ENCODE data around the gene ATF6. TPM values are rescaled to one million over a fixed set of nuclear protein-coding genes. Genes with fewer than 3 reads are reported as not detected.

ATF6 gene
- total RNA-seq, 1 donor from 2014 or later, result 38.6 TPM

DNA sequence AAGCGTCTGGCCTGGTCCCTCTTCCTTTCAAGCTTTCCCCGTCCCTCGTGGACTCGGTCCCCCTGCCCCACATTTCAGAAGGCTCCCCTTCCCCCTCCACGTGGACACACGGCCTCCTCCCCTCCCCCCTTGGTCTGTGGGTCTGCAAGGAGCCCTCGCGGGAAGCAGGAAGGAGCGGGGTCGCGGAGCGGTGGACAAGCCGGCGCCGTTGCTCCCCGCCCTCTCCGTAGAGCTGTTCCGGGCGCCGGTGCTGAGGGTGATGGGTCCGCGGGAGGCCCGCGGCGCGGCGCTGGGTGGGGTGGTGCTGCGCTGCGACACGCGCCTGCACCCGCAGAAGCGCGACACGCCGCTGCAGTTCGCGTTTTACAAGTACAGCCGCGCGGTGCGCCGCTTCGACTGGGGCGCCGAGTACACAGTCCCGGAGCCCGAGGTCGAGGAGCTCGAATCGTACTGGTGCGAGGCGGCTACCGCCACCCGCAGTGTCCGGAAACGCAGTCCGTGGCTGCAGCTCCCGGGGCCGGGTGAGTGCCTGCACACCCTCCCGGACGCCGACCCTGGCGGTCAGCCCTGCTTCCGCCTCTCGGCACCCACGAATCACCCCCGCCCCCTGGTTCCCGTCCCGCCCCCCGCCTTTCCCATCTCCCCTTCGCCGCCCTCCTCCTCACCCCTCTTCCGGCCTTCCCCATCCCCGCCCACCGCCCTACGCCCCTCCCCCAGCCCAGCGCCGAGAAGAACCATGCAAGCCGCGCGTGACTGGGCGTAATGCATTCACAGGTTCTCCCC lies 39.5 kb upstream of the ATF6 start:
- TF ChIP-seq, protein P1, sequence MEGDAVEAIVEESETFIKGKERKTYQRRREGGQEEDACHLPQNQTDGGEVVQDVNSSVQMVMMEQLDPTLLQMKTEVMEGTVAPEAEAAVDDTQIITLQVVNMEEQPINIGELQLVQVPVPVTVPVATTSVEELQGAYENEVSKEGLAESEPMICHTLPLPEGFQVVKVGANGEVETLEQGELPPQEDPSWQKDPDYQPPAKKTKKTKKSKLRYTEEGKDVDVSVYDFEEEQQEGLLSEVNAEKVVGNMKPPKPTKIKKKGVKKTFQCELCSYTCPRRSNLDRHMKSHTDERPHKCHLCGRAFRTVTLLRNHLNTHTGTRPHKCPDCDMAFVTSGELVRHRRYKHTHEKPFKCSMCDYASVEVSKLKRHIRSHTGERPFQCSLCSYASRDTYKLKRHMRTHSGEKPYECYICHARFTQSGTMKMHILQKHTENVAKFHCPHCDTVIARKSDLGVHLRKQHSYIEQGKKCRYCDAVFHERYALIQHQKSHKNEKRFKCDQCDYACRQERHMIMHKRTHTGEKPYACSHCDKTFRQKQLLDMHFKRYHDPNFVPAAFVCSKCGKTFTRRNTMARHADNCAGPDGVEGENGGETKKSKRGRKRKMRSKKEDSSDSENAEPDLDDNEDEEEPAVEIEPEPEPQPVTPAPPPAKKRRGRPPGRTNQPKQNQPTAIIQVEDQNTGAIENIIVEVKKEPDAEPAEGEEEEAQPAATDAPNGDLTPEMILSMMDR (IDR thresholded peaks at IDR 0.05; ENCODE audit: insufficient read depth, low read length, poor library complexity, severe bottlenecking), result no peak
- Histone ChIP-seq H3K4me3 (ENCODE audit: low read depth, low read length) (peak overlapping the region; percentile 83), H3K36me3 (ENCODE audit: control insufficient read depth, insufficient read depth, low read length) (no peaks in the 10 kb centered on the region), H3K27me3 (ENCODE audit: control insufficient read depth, insufficient read depth, low read length) (no peaks in the 10 kb centered on the region)
- no peak for DNase-seq (ENCODE audit: low read depth)

DNA sequence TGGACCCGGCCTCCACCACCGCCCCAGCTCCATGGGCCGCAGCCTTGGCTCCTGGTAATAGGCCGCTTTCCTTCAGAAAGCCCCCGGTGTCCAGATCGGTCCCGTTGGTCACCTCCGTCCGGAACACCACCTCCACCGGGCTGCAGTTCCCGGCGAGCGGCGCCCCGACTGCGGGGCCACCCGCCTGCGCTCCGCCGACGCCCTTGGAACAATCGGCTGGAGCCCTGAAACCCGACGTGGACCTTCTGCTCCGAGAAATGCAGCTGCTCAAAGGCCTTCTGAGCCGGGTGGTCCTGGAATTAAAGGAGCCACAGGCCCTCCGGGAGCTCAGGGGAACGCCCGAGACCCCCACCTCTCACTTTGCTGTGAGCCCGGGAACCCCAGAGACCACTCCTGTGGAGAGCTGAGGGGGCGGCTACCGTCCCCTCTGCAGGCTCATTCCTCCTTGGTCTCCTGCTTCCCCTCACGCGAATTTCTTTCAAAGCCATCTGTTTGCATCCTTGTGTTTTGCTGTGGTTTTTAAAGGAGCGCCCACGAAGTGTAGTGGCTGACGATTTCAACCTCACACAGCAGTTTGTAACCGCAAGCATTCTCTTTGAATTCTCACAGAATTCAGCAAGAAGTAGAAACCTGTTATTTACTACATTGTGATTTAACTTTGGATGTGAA lies 38.7 kb upstream of the ATF6 start:
- Histone ChIP-seq H3K36me3 (ENCODE audit: control insufficient read depth, insufficient read depth, low read length) (no peaks in the 10 kb centered on the region), H3K4me3 (ENCODE audit: low read depth, low read length) (peak overlapping the region; percentile 83), H3K27me3 (ENCODE audit: control insufficient read depth, insufficient read depth, low read length) (no peaks in the 10 kb centered on the region)
- TF ChIP-seq, protein P1 (IDR thresholded peaks at IDR 0.05; ENCODE audit: insufficient read depth, low read length, poor library complexity, severe bottlenecking), result no peak
- DNase-seq (ENCODE audit: low read depth), result no peak

DNA sequence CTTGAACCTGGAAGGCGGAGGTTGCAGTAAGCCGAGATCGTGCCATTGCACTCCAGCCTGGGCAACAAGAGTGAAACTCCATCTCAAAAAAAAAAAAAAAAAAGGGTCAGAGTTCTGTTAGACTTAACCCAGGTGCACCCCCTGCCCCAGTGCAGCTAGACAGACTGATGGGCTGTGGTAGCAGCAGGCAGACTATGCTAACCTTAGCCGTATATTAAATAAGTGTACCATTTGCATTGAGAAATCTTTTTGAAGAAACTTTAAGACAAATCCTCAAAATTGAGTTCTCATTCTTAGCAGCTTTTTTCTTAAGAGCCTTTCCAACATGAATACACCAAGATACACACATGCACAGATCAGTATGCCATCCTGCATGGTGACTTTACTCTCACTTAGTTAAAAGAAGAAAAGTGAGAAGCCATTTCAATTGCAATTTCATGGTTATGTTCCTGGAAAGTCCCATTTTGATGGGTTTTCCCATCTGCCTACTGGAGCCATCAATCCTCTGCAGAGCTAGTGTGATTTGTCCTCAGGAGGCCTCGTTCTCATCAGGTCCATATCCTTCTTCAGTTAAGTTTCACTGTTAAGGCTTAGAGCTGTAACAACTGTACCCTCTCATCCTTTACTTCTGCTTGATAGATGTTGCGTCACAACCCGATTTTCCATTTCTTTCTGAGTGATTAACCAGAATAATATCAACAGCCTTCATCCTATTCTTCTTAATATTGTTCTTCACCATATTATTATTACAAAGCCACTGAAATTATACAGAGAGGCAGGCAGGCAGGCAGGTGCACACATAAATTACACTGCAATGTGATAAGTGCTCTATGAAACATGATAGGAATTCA lies 37.5 kb upstream of the ATF6 start:
- no peaks in the 10 kb centered on the region for H3K27me3 ChIP-seq (ENCODE audit: control insufficient read depth, insufficient read depth, low read length)
- H3K36me3 ChIP-seq (ENCODE audit: control insufficient read depth, insufficient read depth, low read length), result no peaks in the 10 kb centered on the region
- no peak for DNase-seq (ENCODE audit: low read depth)
- no peak overlapping the region for H3K4me3 ChIP-seq (ENCODE audit: low read depth, low read length)
- TF ChIP-seq, protein P1 (IDR thresholded peaks at IDR 0.05; ENCODE audit: insufficient read depth, low read length, poor library complexity, severe bottlenecking), result no peak

DNA sequence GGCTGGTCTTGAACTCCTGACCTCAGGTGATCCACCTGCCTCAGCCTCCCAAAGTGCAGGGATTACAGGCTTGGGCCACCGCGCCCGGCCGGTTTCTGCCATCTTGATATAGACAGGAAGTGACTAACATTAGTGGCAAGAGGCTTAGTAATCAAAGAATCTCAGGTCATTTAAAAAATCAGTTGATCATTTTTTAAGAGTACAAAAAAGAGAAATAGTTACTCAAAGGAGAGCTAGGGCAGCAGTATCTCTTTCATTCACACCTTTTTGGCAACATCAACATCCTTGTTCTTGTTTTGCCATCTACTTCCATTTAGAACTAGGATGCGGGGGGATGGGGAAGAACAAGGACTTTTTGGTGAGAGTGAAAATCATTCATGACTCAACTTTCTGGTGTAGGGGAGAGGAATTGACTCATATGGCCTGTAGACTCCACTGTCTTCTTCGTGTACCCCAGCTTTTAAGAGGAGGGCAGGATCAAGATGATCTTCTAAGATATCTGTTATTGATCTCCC lies 36.0 kb upstream of the ATF6 start:
- Histone ChIP-seq H3K36me3 (ENCODE audit: control insufficient read depth, insufficient read depth, low read length) (no peaks in the 10 kb centered on the region), H3K27me3 (ENCODE audit: control insufficient read depth, insufficient read depth, low read length) (no peaks in the 10 kb centered on the region), H3K4me3 (ENCODE audit: low read depth, low read length) (no peak overlapping the region)
- TF ChIP-seq, protein P1 (IDR thresholded peaks at IDR 0.05; ENCODE audit: insufficient read depth, low read length, poor library complexity, severe bottlenecking), result no peak
- DNase-seq (ENCODE audit: low read depth), result no peak

DNA sequence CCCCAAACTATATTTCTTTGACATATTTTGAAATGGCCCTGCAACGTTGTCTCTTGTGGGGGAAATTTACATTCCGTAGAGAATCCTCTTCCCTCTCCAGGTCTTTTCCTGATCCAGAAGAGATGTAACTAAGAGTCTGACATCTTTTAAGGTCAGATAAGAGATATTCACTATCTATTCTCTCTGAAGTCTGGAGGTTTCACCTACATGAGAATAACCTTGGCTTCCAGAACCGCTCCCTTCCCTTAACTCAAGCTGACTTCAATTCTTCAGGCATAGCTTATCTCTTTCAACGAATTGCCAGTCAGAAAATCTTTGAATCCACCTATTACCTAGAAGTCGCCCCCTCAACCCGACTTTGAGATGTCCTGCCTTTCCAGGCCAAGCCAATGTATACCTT lies 34.9 kb upstream of the ATF6 start:
- H3K4me3 ChIP-seq (ENCODE audit: low read depth, low read length), result no peak overlapping the region

More for the DNA sequence above, 34.9 kb upstream of the ATF6 start:
- no peak for DNase-seq (ENCODE audit: low read depth)
- no peaks in the 10 kb centered on the region for H3K27me3 ChIP-seq (ENCODE audit: control insufficient read depth, insufficient read depth, low read length)
- TF ChIP-seq, protein P1 (IDR thresholded peaks at IDR 0.05; ENCODE audit: insufficient read depth, low read length, poor library complexity, severe bottlenecking), result no peak
- H3K36me3 ChIP-seq (ENCODE audit: control insufficient read depth, insufficient read depth, low read length), result no peaks in the 10 kb centered on the region

All from kidney epithelial cell (primary cell).